Endothelial cell of umbilical vein (primary cell): ENCODE measurements around the gene SNX10. TPM values are rescaled to one million over a fixed set of nuclear protein-coding genes. Genes with fewer than 3 reads are reported as not detected.

ENCODE experiments used
- BruUV-seq: library from RNA; stranded (reverse); fragments of 400-500 nt; replicated peaks from 2 replicates; lab custom pipeline; 2021; lab: Mats Ljungman, UMichigan
- CTCF ChIA-PET: fragments of 300-600, 350-600 bp; sonication (Branson Sonifier 250); formaldehyde crosslinking; loops from one replicate; lab custom pipeline; 2021; ENCODE audit warnings: antibody characterized with exemption, inconsistent platforms; lab: Charles Lee
- POLR2A ChIA-PET: fragments of 300-600, 350-600 bp; sonication (Branson Sonifier 250); formaldehyde crosslinking; loops from one replicate; lab custom pipeline; 2021; ENCODE audit warnings: antibody characterized with exemption, inconsistent platforms; lab: Charles Lee
- DNase-seq: peaks from one replicate; pipeline ENCODE4 v3.0.0-alpha.2; 2011; ENCODE audit warnings: low read depth, low spot score
- FAIRE-seq: peaks from 2 replicates; lab custom pipeline; 2011; peaks lifted over from hg19 to GRCh38; lab: Jason Lieb, UNC
- H2AFZ ChIP-seq: 2 replicates; pipeline ENCODE4 v1.6.0; 2012; ENCODE audit warnings: low read depth, low read length, control low read depth, inconsistent platforms
- H3K27ac ChIP-seq: 2 replicates; pipeline ENCODE4 v1.5.1; 2011; ENCODE audit warnings: low read depth, mild to moderate bottlenecking, control low read depth, low read length, moderate library complexity; ENCODE audit not compliant: insufficient read depth
- H3K27me3 ChIP-seq, 2 experiments: 2 replicates each; pipeline versions ENCODE4 v1.6.0 to v1.6.1; 2011; ENCODE audit warnings: low read length in 2 of 2, mixed read lengths in 1 of 2; ENCODE audit not compliant: control insufficient read depth in 2 of 2, insufficient read depth in 2 of 2
- H3K36me3 ChIP-seq, 2 experiments: 2 replicates in 1 of 2; 3 replicates in 1 of 2; pipeline ENCODE4 v1.5.1; 2011; ENCODE audit warnings: low read length in 2 of 2, mild to moderate bottlenecking in 1 of 2, moderate library complexity in 1 of 2; ENCODE audit not compliant: control insufficient read depth in 2 of 2, insufficient read depth in 2 of 2; ENCODE audit errors: extremely low read depth in 1 of 2
- H3K4me1 ChIP-seq: 3 replicates; pipeline ENCODE4 v1.5.1; 2011; ENCODE audit warnings: mild to moderate bottlenecking, low read length; ENCODE audit not compliant: control insufficient read depth, insufficient read depth; ENCODE audit errors: extremely low read depth
- H3K4me2 ChIP-seq: 2 replicates; pipeline ENCODE4 v1.6.1; 2011; ENCODE audit warnings: low read length, control low read depth, mixed read lengths; ENCODE audit not compliant: insufficient read depth
- H3K4me3 ChIP-seq, 3 experiments: fragments of 200-600 bp in 1 of 3; sonication (generic), shearing (Covaris generic) in 1 of 3; replicated peaks in 1 of 3; 2 replicates each; pipeline ENCODE4 v1.5.1; 2011 to 2016; ENCODE audit warnings: control low read depth in 3 of 3, low read length in 3 of 3, mild to moderate bottlenecking in 2 of 3, inconsistent platforms in 1 of 3, low read depth in 1 of 3, moderate library complexity in 1 of 3; ENCODE audit not compliant: insufficient read depth in 1 of 3
- H3K79me2 ChIP-seq: 2 replicates; pipeline ENCODE4 v1.6.0; 2012; ENCODE audit warnings: low read length, inconsistent platforms; ENCODE audit not compliant: control insufficient read depth, insufficient read depth
- H3K9ac ChIP-seq: replicated peaks from 2 replicates; pipeline ENCODE3; 2011; ENCODE audit warnings: low read length, control low read depth; ENCODE audit not compliant: insufficient read depth; ENCODE audit errors: extremely low read depth
- H3K9me1 ChIP-seq: replicated peaks from 3 replicates; pipeline ENCODE4 v1.6.0; 2011; ENCODE audit warnings: mild to moderate bottlenecking, low read length; ENCODE audit not compliant: control insufficient read depth, insufficient read depth; ENCODE audit errors: extremely low read depth
- H3K9me3 ChIP-seq: replicated peaks from 2 replicates; pipeline ENCODE4 v1.5.1; 2012; ENCODE audit warnings: low read length, inconsistent platforms; ENCODE audit not compliant: control insufficient read depth, insufficient read depth
- H4K20me1 ChIP-seq: replicated peaks from 2 replicates; pipeline ENCODE3; 2011; ENCODE audit warnings: mild to moderate bottlenecking, low read length; ENCODE audit not compliant: control insufficient read depth, insufficient read depth; ENCODE audit errors: extremely low read depth
- CTCF ChIP-seq, 2 donors: IDR thresholded peaks; 1 replicate in 1 of 2; 2 replicates in 1 of 2; pipeline ENCODE4 v1.5.1; 2011; ENCODE audit warnings: low read length in 2 of 2, mild to moderate bottlenecking in 2 of 2, moderate library complexity in 2 of 2, control low read depth in 1 of 2, inconsistent platforms in 1 of 2, low read depth in 1 of 2; ENCODE audit not compliant: insufficient read depth in 1 of 2; ENCODE audit errors: extremely low read depth in 1 of 2
- EZH2 ChIP-seq: IDR thresholded peaks from 2 replicates; pipeline ENCODE4 v1.6.1; 2012; ENCODE audit warnings: borderline replicate concordance, low read depth, mild to moderate bottlenecking, moderate library complexity, low read length, inconsistent platforms; ENCODE audit not compliant: severe bottlenecking
- FOS ChIP-seq: IDR thresholded peaks from 2 replicates; pipeline ENCODE4 v1.6.1; 2011; ENCODE audit warnings: mild to moderate bottlenecking, low read length, moderate library complexity, borderline replicate concordance; ENCODE audit not compliant: insufficient read depth
- GATA2 ChIP-seq: IDR thresholded peaks from 2 replicates; pipeline ENCODE4 v1.7.0; 2011; ENCODE audit warnings: low read depth, mild to moderate bottlenecking, moderate library complexity, mixed read lengths, low read length; ENCODE audit not compliant: insufficient read length, insufficient read depth
- JUN ChIP-seq: IDR thresholded peaks from 2 replicates; pipeline ENCODE4 v1.6.1; 2011; ENCODE audit warnings: borderline replicate concordance, low read depth; ENCODE audit not compliant: insufficient read length, insufficient read depth
- MAX ChIP-seq: IDR thresholded peaks from 2 replicates; pipeline ENCODE4 v1.6.1; 2011; ENCODE audit not compliant: insufficient read depth, insufficient read length
- MYC ChIP-seq: IDR thresholded peaks from one replicate; pipeline ENCODE4 v1.6.1; 2011; ENCODE audit warnings: mild to moderate bottlenecking, low read depth, low read length
- POLR2A ChIP-seq: IDR thresholded peaks from 2 replicates; pipeline ENCODE4 v1.6.1; 2012; ENCODE audit warnings: low read depth, mild to moderate bottlenecking, control low read depth, low read length
- POLR2AphosphoS5 ChIP-seq: IDR thresholded peaks from 2 replicates; pipeline ENCODE4 v1.6.1; 2012; ENCODE audit warnings: low read depth, mild to moderate bottlenecking, control low read depth, low read length, moderate library complexity; ENCODE audit not compliant: insufficient read depth
- dilution Hi-C: fragments of 300-500 bp; cut with MboI; formaldehyde crosslinking; loops from one replicate; pipeline ENCODE4 v1.15.0; 2019; ENCODE audit warnings: low sequenced_read_pairs; ENCODE audit not compliant: extremely low pct_ligation_motif_present
- intact Hi-C: fragments of 100-400 bp; cut with micrococcal nuclease; formaldehyde crosslinking; loops from one replicate; pipeline ENCODE4 v1.10.0; 2022
- polyA plus RNA-seq, 4 experiments: library from polyadenylated mRNA; depleted of rRNA in 3 of 4; stranded (reverse) in 3 of 4; unstranded in 1 of 4; fragments of >200 nt; gene quantifications; 2 replicates each; pipeline versions ENCODE4 v1.2.1 to v1.2.3, GENCODE V29; 2011 to 2012; ENCODE audit warnings: missing spikeins in 1 of 4
- total RNA-seq: library from RNA; stranded (reverse); gene quantifications from 2 replicates; pipeline ENCODE4 v1.2.3, GENCODE V29; 2021

SNX10 gene
- total and polyA plus RNA-seq, 2 donors (not counting 3 experiments of a cell fraction or from before 2014, with no cell fraction given), result 0.25 to 0.80 TPM

- dilution Hi-C loops, result no loop called here
- H3K9ac ChIP-seq, result no peak overlapping the region
- no peaks in the 10 kb centered on the region for H3K9me1 ChIP-seq
- intact Hi-C loops, result no loop called here
- no TSS peak for BruUV-seq
- no peaks in the 10 kb centered on the region for H3K79me2 ChIP-seq
- ChIA-PET POLR2A (no interaction called here), CTCF (interaction anchor here (1.1 to 2.2 kb wide), 3 partner anchors 13 to 457 kb away, joined by 3 to 8 read pairs (median 3); no protein-coding TSS in a partner anchor)
- H3K27me3 ChIP-seq, result peaks cover 0 to 7% of the 10 kb centered on the region in 2 experiments
- no peak overlapping the region for H3K4me3 ChIP-seq
- H3K27ac ChIP-seq, result no peak overlapping the region
- no peak for DNase-seq
- no peak overlapping the region for H2AFZ ChIP-seq
- H3K4me2 ChIP-seq, result no peak overlapping the region
- H3K4me1 ChIP-seq, result no peaks in the 10 kb centered on the region
- no peaks in the 10 kb centered on the region for H3K36me3 ChIP-seq
- H4K20me1 ChIP-seq, result no peaks in the 10 kb centered on the region
- TF ChIP-seq MYC, result no peak
- TF ChIP-seq MAX, result no peak
- no peak for TF ChIP-seq POLR2A
- TF ChIP-seq GATA2, result no peak
- no peak for TF ChIP-seq CTCF (IDR thresholded peaks at IDR 0.05; ENCODE audit: extremely low read depth in 1 of 2, insufficient read depth in 1 of 2, low read depth in 1 of 2, low read length in 2 of 2)
- TF ChIP-seq POLR2AphosphoS5, result no peak
- TF ChIP-seq FOS, result no peak
- TF ChIP-seq EZH2, result no peak
- no peak for TF ChIP-seq JUN
- H3K9me3 ChIP-seq, result no peaks in the 10 kb centered on the region
- no peak for FAIRE-seq
Observed at GRCh38 chr7:26349005-26349915, 57.6 kb downstream of the SNX10 start.
